HK-2 (cell line): ENCODE measurements around the gene RING1.

ENCODE experiments used
- DNase-seq: peaks from one replicate; pipeline ENCODE4 v3.0.0-alpha.2; 2018; ENCODE audit not compliant: unreplicated experiment

The RING1 gene

DNA sequence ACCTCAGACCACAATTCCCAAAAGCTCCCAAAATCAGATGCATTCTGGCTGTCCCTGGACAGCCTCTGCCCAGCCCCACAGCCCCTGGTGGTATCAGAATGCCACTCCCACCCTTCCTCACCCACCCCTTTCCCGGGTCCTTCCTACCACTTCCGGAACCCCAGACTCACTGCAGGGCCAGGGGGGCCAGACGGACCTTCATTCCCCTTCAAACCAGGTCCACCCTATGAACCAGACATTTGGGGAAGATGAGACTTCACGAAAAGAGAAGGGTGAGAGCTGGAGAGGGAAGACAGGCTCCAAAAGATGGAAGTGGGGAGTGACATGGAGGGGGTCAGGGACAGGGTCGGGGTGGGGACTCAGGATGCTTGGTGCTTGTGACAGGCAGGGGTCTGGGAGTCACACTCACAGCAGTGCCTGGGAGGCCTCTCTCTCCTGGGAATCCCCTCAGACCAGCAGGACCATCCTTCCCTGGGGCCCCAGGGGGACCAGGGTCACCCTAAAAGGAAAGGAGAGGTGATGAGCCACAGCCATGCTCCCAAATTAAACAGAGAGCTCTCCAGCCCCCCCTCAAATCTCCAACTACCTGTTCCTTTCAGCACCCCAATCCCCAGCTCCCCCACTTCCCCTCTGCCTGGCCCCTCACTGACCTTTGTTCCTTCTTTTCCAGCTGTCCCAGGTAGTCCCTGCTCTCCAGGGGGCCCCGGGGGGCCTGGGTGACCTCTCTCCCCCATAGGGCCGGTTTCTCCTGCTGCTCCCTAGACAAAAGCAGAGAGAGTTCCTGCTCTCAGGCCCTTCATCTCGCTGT is 36.2 kb upstream of the RING1 start:
- no peak for DNase-seq

- peak; percentile 44 for DNase-seq
Measured at GRCh38 chr6:33172688-33173534, 35.4 kb upstream of the RING1 start.

DNA sequence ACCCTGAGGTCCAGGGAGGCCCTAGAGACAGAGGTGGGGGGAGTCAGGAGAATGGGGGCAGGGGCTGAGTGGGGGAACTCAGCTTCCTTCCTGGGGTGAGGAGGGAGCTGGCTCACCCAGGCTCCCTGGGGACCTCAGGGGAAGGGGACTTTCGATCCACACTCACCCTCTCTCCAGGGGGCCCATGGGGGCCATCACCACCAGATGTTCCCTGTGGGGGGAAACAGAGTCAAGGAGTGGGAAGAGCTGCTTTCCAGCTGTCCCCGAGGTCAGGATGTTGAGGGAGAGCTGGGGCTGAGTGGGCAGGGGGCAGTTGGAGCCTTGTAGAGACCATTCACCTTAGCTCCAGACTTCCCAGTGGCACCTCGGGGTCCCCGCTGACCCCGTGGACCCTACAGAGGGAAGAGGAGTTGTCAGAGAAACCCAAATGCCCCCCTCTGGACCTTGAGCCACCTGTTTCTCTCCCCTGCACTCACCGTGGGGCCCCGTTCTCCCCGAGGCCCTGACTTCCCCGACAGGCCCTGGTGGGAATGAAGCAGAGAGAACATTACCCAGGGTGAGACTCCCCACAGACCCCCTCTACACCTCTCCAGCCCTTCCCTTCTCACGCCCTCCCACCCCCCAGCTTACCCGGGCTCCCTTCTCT is 34.6 kb upstream of the RING1 start:
- no peak for DNase-seq

DNA sequence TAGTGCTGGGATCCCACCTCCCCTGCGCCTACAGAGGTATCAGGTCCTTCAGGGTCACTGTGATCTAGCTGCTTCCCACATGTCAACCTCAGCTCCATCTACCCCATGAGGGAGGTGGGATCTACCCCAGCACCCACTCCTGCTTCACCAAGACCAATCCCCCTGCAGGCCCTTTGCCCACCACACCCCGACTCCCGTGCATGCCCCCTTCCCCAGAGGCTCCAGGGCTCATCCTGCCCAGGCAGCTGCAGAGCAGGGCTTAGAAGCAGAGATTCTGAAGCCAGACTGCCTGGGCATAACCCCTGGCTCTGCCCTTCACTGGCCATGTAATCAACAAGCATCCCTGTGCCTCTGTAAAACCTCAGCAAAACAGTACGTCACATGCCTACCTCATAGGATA is 33.5 kb upstream of the RING1 start:
- no peak for DNase-seq

- DNase-seq, result no peak
Measured at GRCh38 chr6:33175436-33176069, 32.7 kb upstream of the RING1 start.

GRCh38 chr6:33176906-33177305 is 31.4 kb upstream of the RING1 start:
- DNase-seq, result no peak

GRCh38 chr6:33177552-33178446 is 30.5 kb upstream of the RING1 start:
- no peak for DNase-seq

GRCh38 chr6:33178755-33179475 is 29.4 kb upstream of the RING1 start:
- no peak for DNase-seq

DNA sequence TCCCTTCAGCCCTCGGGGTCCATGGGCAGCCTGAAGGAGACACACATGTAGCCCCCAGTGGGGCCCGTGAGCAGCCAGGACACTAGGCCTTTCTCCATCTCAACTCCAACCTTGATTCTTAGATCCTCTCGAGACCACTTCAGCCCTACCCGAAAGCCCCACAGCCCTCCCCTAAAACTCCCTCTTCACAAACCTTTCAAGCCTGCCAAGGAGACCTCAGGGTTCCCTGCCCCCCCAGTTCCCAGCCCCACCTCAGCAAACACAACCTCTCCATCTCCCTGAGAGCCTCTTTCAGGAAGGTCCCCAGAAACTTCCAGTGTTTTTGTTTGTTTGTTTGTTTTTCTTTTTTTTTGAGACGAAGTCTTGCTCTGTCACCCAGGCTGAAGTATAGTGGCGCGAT is 27.2 kb upstream of the RING1 start:
- no peak for DNase-seq

- no peak for DNase-seq
Measured at GRCh38 chr6:33183071-33183683, 25.1 kb upstream of the RING1 start.

GRCh38 chr6:33185190-33185589 is 23.1 kb upstream of the RING1 start:
- no peak for DNase-seq

DNA sequence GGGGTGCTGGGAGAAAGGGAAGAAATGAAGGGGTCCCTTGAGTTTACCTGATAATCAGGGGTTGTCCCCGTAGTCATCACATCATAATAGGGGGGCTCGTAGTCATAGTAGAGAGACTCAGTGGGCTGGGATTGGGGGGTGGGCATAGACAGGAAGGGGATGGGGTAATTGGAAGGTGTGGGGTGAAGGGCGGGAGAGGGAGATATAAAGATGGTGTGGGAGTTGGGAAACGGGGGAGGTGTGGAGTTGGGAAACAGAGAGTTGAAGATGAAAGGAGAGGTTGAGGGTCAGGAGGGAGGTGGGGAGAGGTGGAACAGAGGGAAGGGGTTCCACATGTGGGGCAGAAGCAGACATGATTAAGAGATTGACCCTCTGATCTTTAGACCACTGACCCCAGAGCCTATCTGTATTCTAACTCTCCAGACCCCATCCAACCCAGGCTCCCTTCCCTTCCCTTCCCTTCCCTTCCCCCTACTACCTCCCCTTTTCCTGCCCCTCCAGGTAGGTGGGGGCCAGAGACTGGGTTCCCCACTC is 22.6 kb upstream of the RING1 start:
- DNase-seq, result no peak

- DNase-seq, result no peak
Measured at GRCh38 chr6:33187809-33188208, 20.5 kb upstream of the RING1 start.

DNA sequence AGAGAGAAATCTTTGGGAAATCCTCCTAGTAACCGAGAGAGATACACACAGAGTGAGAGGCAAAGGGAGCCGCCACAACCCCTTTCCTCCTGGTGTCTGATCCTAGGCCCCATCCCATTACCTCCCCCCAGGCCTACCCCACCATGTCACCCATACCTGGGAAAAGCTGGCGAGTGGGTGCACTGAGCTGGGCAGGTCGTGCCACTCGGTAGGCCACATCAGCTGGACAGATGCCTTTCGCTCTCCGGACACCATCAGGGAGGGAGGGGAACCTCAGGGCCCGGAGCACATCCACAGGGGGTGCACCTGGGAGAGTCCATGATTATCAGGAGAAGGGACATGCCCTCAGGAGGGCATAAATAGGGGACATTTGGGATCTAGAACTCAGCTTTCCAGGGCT is 19.1 kb upstream of the RING1 start:
- DNase-seq, result no peak

- no peak for DNase-seq
Measured at GRCh38 chr6:33189625-33190448, 18.5 kb upstream of the RING1 start.

GRCh38 chr6:33190504-33191107 is 17.7 kb upstream of the RING1 start:
- DNase-seq, result no peak

- DNase-seq, result no peak
Measured at GRCh38 chr6:33191383-33192104, 16.8 kb upstream of the RING1 start.
